Ovary (tissue), 3 donors: ENCODE measurements around the gene RHOU.

ENCODE experiments used
- EP300 ChIP-seq: sonication (generic); formaldehyde crosslinking; IDR thresholded peaks from one replicate; pipeline ENCODE4 v1.6.1; 2017; ENCODE audit warnings: antibody characterized with exemption
- TF ChIP-seq, protein P1 (sequence below), 3 donors: fragments of 450-650 bp in 2 of 3; fragments of 200-600 bp in 1 of 3; IDR thresholded peaks; one replicate each; pipeline versions ENCODE4 v1.5.1 to v1.8.0; 2016 to 2022; ENCODE audit warnings: antibody characterized with exemption in 3 of 3, mild to moderate bottlenecking in 1 of 3
- donor health status: DM: no; HTN: no; CAD: no.

DNA sequence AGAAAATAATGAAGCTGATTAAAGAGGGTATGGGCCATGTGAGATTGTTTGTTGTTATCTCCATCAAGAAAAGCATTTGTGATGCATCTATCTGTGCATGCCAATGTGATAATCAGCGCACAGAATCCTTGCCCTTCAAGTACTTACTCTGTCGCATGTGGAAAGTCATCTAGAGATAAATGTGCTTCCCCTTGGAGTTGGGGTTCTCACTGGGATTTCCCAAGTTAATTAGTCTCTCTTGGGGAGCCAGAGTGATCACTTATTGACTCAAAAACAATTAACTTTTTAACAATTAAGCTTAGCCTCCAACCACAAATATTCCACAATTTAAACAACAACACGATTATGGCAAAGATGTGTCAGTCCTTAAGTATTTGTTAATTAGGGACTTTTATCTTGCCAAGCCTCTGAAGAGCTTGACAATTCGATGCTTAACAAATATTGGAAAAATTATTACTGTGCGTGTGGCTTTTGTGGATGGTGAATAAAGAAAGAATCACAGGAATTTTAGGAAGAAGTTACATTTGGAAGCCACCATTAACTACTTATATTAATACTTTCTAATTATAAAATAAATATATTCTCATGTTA lies 17.5 kb downstream of the RHOU start:
- TF ChIP-seq, protein P1, sequence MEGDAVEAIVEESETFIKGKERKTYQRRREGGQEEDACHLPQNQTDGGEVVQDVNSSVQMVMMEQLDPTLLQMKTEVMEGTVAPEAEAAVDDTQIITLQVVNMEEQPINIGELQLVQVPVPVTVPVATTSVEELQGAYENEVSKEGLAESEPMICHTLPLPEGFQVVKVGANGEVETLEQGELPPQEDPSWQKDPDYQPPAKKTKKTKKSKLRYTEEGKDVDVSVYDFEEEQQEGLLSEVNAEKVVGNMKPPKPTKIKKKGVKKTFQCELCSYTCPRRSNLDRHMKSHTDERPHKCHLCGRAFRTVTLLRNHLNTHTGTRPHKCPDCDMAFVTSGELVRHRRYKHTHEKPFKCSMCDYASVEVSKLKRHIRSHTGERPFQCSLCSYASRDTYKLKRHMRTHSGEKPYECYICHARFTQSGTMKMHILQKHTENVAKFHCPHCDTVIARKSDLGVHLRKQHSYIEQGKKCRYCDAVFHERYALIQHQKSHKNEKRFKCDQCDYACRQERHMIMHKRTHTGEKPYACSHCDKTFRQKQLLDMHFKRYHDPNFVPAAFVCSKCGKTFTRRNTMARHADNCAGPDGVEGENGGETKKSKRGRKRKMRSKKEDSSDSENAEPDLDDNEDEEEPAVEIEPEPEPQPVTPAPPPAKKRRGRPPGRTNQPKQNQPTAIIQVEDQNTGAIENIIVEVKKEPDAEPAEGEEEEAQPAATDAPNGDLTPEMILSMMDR (IDR thresholded peaks at IDR 0.05), result no peak
- no peak for TF ChIP-seq EP300
